HepG2 (cell line): ENCODE results near the gene PRDM12. TPM values are rescaled to one million over a fixed set of nuclear protein-coding genes. Genes with fewer than 3 reads are reported as not detected.

Source experiments
- ATAC-seq: fragments of 200-7000 bp; cut with Tn5 transposase; 3 replicates; pipeline ENCODE4 v1.9.1; 2020; ENCODE audit warnings: mild to moderate bottlenecking, moderate library complexity
- BruUV-seq: library from RNA; stranded (reverse); fragments of 400-500 nt; replicated peaks from 2 replicates; lab custom pipeline; 2021; lab: Mats Ljungman, UMichigan
- CTCF ChIA-PET: fragments of 300-600 bp; formaldehyde crosslinking; extraction: SDS; loops from one replicate; lab custom pipeline; 2021; ENCODE audit warnings: low total read pairs, inconsistent platforms, low intra/inter-chr PET ratio; lab: Yijun Ruan, JAX
- POLR2A ChIA-PET: fragments of 350-600 bp; sonication (Branson Sonifier 250); formaldehyde crosslinking; loops from one replicate; lab custom pipeline; 2020; ENCODE audit warnings: antibody characterized with exemption, inconsistent platforms; lab: Yijun Ruan, JAX
- DNase-seq: peaks from one replicate; pipeline ENCODE4 v3.0.0-alpha.2; 2015; ENCODE audit warnings: low spot score
- FAIRE-seq: peaks from 3 replicates; lab custom pipeline; 2011; peaks lifted over from hg19 to GRCh38; lab: Jason Lieb, UNC
- H2AFZ ChIP-seq: one replicate; pipeline ENCODE4 v1.6.1; 2011; ENCODE audit warnings: low read length, inconsistent platforms
- H3K27ac ChIP-seq: fragments of 300-600 bp; 3 replicates; pipeline ENCODE4 v1.8.0; 2011; ENCODE audit warnings: mixed run types, mild to moderate bottlenecking, mixed read lengths, low read length, inconsistent platforms; ENCODE audit not compliant: insufficient read depth; ENCODE audit errors: extremely low read length
- H3K27me3 ChIP-seq, 2 experiments: fragments of 200-600 bp in 1 of 2; 2 replicates in 1 of 2; 3 replicates in 1 of 2; pipeline versions ENCODE4 v1.6.0 to v1.8.0; 2011; ENCODE audit warnings: low read length in 2 of 2, mild to moderate bottlenecking in 2 of 2, moderate library complexity in 2 of 2, inconsistent platforms in 1 of 2; ENCODE audit not compliant: insufficient read depth in 2 of 2, control insufficient read depth in 1 of 2
- H3K36me3 ChIP-seq, 2 experiments: fragments of 200-600 bp in 1 of 2; replicated peaks in 1 of 2; 2 replicates in 1 of 2; 3 replicates in 1 of 2; pipeline versions ENCODE4 v1.5.1 to v1.8.0; 2011; ENCODE audit warnings: low read length in 2 of 2, inconsistent platforms in 1 of 2; ENCODE audit not compliant: insufficient read depth in 2 of 2, control insufficient read depth in 1 of 2
- H3K4me1 ChIP-seq: 2 replicates; pipeline ENCODE4 v1.5.1; 2012; ENCODE audit warnings: low read length, inconsistent platforms; ENCODE audit not compliant: insufficient read depth
- H3K4me2 ChIP-seq: 2 replicates; pipeline ENCODE4 v1.6.0; 2011; ENCODE audit warnings: low read depth, low read length, inconsistent platforms
- H3K4me3 ChIP-seq, 3 experiments: fragments of 200-600 bp in 1 of 3; sonication (generic), shearing (Covaris generic) in 1 of 3; replicated peaks in 1 of 3; 2 replicates each; pipeline ENCODE4 v1.5.1; 2011 to 2016; ENCODE audit warnings: low read length in 3 of 3, inconsistent platforms in 2 of 3, low read depth in 2 of 3, mild to moderate bottlenecking in 2 of 3, control low read depth in 1 of 3, mixed read lengths in 1 of 3; ENCODE audit not compliant: insufficient read depth in 1 of 3
- H3K79me2 ChIP-seq: one replicate; pipeline ENCODE4 v1.6.1; 2011; ENCODE audit warnings: low read length, inconsistent platforms; ENCODE audit not compliant: insufficient read depth
- H3K9ac ChIP-seq: 2 replicates; pipeline ENCODE4 v1.6.0; 2011; ENCODE audit warnings: mild to moderate bottlenecking, low read depth, low read length, inconsistent platforms; ENCODE audit not compliant: insufficient read depth
- H3K9me3 ChIP-seq: 2 replicates; pipeline ENCODE4 v1.5.1; 2012; ENCODE audit warnings: mild to moderate bottlenecking, low read length
- H4K20me1 ChIP-seq: 2 replicates; pipeline ENCODE4 v1.6.0; 2011; ENCODE audit warnings: inconsistent platforms, mild to moderate bottlenecking, low read length, moderate library complexity; ENCODE audit not compliant: insufficient read depth
- BRCA1 ChIP-seq: sonication (generic); formaldehyde crosslinking; IDR thresholded peaks from 2 replicates; pipeline ENCODE4 v1.4.0; 2020; ENCODE audit warnings: missing genetic modification reagents
- RFX3 ChIP-seq: IDR thresholded peaks from 2 replicates; pipeline ENCODE4 v1.6.1; 2016; ENCODE audit warnings: missing biosample characterization, missing genetic modification reagents
- SOX5 ChIP-seq: IDR thresholded peaks from 2 replicates; pipeline ENCODE4 v1.6.1; 2016; ENCODE audit warnings: borderline replicate concordance
- TBX2 ChIP-seq: sonication (generic); formaldehyde crosslinking; IDR thresholded peaks from 2 replicates; pipeline ENCODE4 v1.5.0; 2020; ENCODE audit warnings: missing genetic modification reagents, mild to moderate bottlenecking, borderline replicate concordance
- ZFP62 ChIP-seq: sonication (generic); formaldehyde crosslinking; IDR thresholded peaks from 2 replicates; pipeline ENCODE4 v1.4.0; 2020; ENCODE audit warnings: missing genetic modification reagents
- ZNF781 ChIP-seq: sonication (generic); formaldehyde crosslinking; IDR thresholded peaks from 2 replicates; pipeline ENCODE4 v1.5.1; 2020; ENCODE audit warnings: borderline replicate concordance, mild to moderate bottlenecking, missing genetic modification reagents; ENCODE audit errors: not compliant biosample characterization
- WGBS: methylation state at CpG from one replicate; pipeline ENCODE4 v1.1.6; 2017; ENCODE audit warnings: low lambda C conversion rate; 5-methylcytosine and 5-hydroxymethylcytosine counted together
- in situ Hi-C: cut with HindIII; loops from 2 replicates; pipeline ENCODE4 v1.10.0; 2017; ENCODE audit warnings: low pct_unique_long_range_greater_than_20kb; ENCODE audit not compliant: extremely low pct_ligation_motif_present
- intact Hi-C: fragments of 100-400 bp; cut with micrococcal nuclease; formaldehyde crosslinking; loops from one replicate; pipeline ENCODE4 v1.10.0; 2022; ENCODE audit not compliant: unreplicated experiment
- polyA plus RNA-seq, 8 experiments: library from polyadenylated mRNA; depleted of rRNA in 3 of 8; stranded (reverse) in 7 of 8; unstranded in 1 of 8; fragments of >200 nt; fragmentation: Illumina TruSeq in 4 of 8; extraction: Trizol in 4 of 8; gene quantifications; 2 replicates each; pipeline versions ENCODE4 v1.2.1 to v1.2.3, GENCODE V29; 2011 to 2016; ENCODE audit warnings: low read depth in 4 of 8, missing spikeins in 1 of 8, mixed read lengths in 1 of 8; ENCODE audit not compliant: insufficient read depth in 1 of 8
- total RNA-seq, 5 experiments: library from RNA; depleted of rRNA; stranded (reverse); fragments of >200 nt; fragmentation: Illumina TruSeq; extraction: Trizol; gene quantifications; 2 replicates each; pipeline ENCODE4 v1.2.3, GENCODE V29; 2016; ENCODE audit warnings: low read depth in 1 of 5

PRDM12 gene
- total and polyA plus RNA-seq, 2 of the 13 experiments (the other 11 are each of a cell fraction or from before 2014, with no cell fraction given) = 0.04 to 0.07 TPM

DNA sequence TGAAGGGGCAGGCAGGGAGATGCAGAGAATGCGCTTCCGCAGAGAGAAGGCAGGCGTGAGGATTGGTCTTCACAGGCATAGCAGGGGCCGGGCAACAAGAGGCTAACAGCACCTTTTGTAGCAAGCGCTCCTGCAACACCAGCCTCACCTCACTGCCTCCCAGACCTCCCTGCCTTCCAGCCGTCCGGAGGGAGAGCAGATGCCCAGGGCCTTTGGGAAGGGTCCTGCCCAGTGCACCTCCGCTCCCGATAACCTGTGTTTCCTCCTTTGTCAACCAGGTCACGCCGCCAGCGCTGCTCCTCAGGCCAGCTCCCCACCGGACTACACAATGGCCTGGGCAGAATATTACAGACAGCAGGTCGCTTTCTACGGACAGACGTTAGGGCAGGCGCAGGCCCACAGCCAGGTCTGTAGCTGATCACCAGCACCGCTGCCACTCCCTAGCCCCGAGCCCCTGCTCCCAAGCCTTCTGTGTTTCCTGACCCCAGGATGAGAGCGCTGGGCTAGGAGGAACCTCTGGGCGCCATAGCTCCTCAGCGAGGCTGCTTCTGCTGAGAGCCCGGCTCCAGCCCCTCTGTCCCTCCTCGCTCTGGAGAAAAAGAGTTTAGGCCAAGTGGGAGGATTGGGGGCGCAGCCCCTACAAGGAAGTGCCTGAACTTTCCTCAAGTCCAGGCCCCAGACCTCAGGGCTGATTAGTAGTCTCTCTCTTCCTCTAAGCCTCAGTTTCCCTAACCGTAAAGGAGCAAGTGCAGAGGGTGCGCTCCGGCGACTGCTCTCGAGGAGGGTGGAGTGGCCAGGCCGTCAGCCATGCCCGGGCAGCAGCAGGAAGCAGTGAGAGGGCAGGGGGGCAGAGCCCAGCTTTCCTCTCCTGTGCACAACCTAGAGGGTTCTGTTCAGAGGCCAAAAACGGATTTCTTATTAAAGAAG, 28.4 kb upstream of the PRDM12 start:
- no TSS peak for BruUV-seq
- CTCF ChIA-PET = no interaction called here
- peaks cover 34 to 60% of the 10 kb centered on the region in 2 experiments; a peak in 4 of 5 replicates for H3K36me3 ChIP-seq

GRCh38 chr9:130636648-130637020, 27.8 kb upstream of the PRDM12 start:
- in situ Hi-C loops = no loop called here
- WGBS = 97% methylated on average over 6 of the region's 9 CpGs
- no peaks in the 10 kb centered on the region for H3K4me1 ChIP-seq
- no peaks in the 10 kb centered on the region for H3K9me3 ChIP-seq
- ATAC-seq (no peak), FAIRE-seq (no peak), DNase-seq (no peak)
- H3K27me3 ChIP-seq = no peaks in the 10 kb centered on the region
- no peak overlapping the region for H3K9ac ChIP-seq
- no peak for TF ChIP-seq RFX3
- TF ChIP-seq ZNF781 (CRISPR knock-in tag) = no peak
- no peak for TF ChIP-seq BRCA1 (CRISPR knock-in tag)
- TF ChIP-seq ZFP62 (CRISPR knock-in tag) = no peak
- no peak for TF ChIP-seq SOX5 (CRISPR knock-in tag)
- BruUV-seq = no TSS peak
- H3K4me3 ChIP-seq = no peak overlapping the region
- POLR2A ChIA-PET = no interaction called here
- no peak overlapping the region for H3K27ac ChIP-seq
- no peaks in the 10 kb centered on the region for H3K79me2 ChIP-seq
- no peak overlapping the region for H3K4me2 ChIP-seq
- H3K36me3 ChIP-seq = peaks cover 29 to 54% of the 10 kb centered on the region in 2 experiments; a peak in 4 of 5 replicates
- H2AFZ ChIP-seq = no peak overlapping the region
- CTCF ChIA-PET = no interaction called here
- intact Hi-C loops = no loop called here
- H4K20me1 ChIP-seq = peaks cover 2% of the 10 kb centered on the region; the same call in 1 of the 2 replicates

More for the DNA sequence above, 28.4 kb upstream of the PRDM12 start:
- intact Hi-C loops (no loop called here), in situ Hi-C loops (no loop called here)
- Histone ChIP-seq H2AFZ (no peak overlapping the region), H3K9me3 (no peaks in the 10 kb centered on the region), H3K4me3 (no peak overlapping the region), H3K27ac (no peak overlapping the region), H3K79me2 (no peaks in the 10 kb centered on the region), H3K4me2 (no peak overlapping the region), H4K20me1 (peaks cover 2% of the 10 kb centered on the region; the same call in 1 of the 2 replicates), H3K9ac (no peak overlapping the region), H3K27me3 (no peaks in the 10 kb centered on the region), H3K4me1 (no peaks in the 10 kb centered on the region)
- POLR2A ChIA-PET = no interaction called here
- DNase-seq (no peak), ATAC-seq (no peak), FAIRE-seq (no peak)
- TF ChIP-seq RFX3 = no peak
- no peak for TF ChIP-seq TBX2 (CRISPR knock-in tag)
- over 99% methylated on average over 32 of the region's 33 CpGs for WGBS
